CD14-positive monocyte (primary cell): ENCODE results near the gene TRPC6. TPM values are rescaled to one million over a fixed set of nuclear protein-coding genes. Genes with fewer than 3 reads are reported as not detected.

Experiments used
- DNase-seq, 3 donors: peaks; one replicate each; pipeline ENCODE4 v3.0.0-alpha.2; 2011 to 2022
- H2AFZ ChIP-seq: 2 replicates; pipeline ENCODE4 v1.6.0; 2012; ENCODE audit warnings: mild to moderate bottlenecking, low read depth, low read length, inconsistent platforms; ENCODE audit not compliant: insufficient read depth, poor library complexity, severe bottlenecking
- H3K27ac ChIP-seq, 2 donors: 1 replicate in 1 of 2; 2 replicates in 1 of 2; pipeline ENCODE4 v1.5.1; 2012 to 2013; ENCODE audit warnings: low read length in 2 of 2, control low read depth in 1 of 2, inconsistent platforms in 1 of 2, low read depth in 1 of 2, mild to moderate bottlenecking in 1 of 2
- H3K27me3 ChIP-seq, 2 donors: one replicate each; pipeline versions ENCODE4 v1.6.0 to v1.6.1; 2011 to 2013; ENCODE audit warnings: low read length in 2 of 2; ENCODE audit not compliant: control insufficient read depth in 2 of 2, insufficient read depth in 2 of 2
- H3K36me3 ChIP-seq, 2 donors: replicated peaks in 1 of 2; 1 replicate in 1 of 2; 2 replicates in 1 of 2; pipeline versions ENCODE4 v1.5.1 to v1.6.1; 2012 to 2013; ENCODE audit warnings: low read length in 2 of 2, control low read depth in 1 of 2, inconsistent platforms in 1 of 2, mild to moderate bottlenecking in 1 of 2; ENCODE audit not compliant: insufficient read depth in 2 of 2, control insufficient read depth in 1 of 2
- H3K4me1 ChIP-seq, 2 donors: 1 replicate in 1 of 2; 2 replicates in 1 of 2; pipeline versions ENCODE4 v1.5.1 to v1.6.1; 2012 to 2013; ENCODE audit warnings: low read length in 2 of 2, control low read depth in 1 of 2, inconsistent platforms in 1 of 2, mild to moderate bottlenecking in 1 of 2, moderate library complexity in 1 of 2; ENCODE audit not compliant: insufficient read depth in 2 of 2, control insufficient read depth in 1 of 2
- H3K4me2 ChIP-seq: replicated peaks from 2 replicates; pipeline ENCODE3; 2012; ENCODE audit warnings: low read length, moderate library complexity, mild to moderate bottlenecking; ENCODE audit not compliant: poor library complexity, severe bottlenecking; ENCODE audit errors: extremely low read depth
- H3K4me3 ChIP-seq, 3 experiments: fragments of 200-600 bp in 1 of 3; sonication (generic) in 1 of 3; replicated peaks in 1 of 3; 1 replicate in 2 of 3; 2 replicates in 1 of 3; pipeline ENCODE4 v1.5.1; 2011 to 2013; ENCODE audit warnings: low read length in 3 of 3, mild to moderate bottlenecking in 3 of 3, control low read depth in 2 of 3, low read depth in 2 of 3, inconsistent platforms in 1 of 3, moderate library complexity in 1 of 3
- H3K79me2 ChIP-seq: 2 replicates; pipeline ENCODE4 v1.6.0; 2012; ENCODE audit warnings: mild to moderate bottlenecking, control low read depth, inconsistent platforms, low read length, moderate library complexity; ENCODE audit not compliant: insufficient read depth
- H3K9ac ChIP-seq: 2 replicates; pipeline ENCODE4 v1.6.0; 2017; ENCODE audit warnings: low read length, mild to moderate bottlenecking; ENCODE audit not compliant: insufficient read depth, poor library complexity, severe bottlenecking
- H3K9me3 ChIP-seq, 2 donors: replicated peaks in 1 of 2; 1 replicate in 1 of 2; 2 replicates in 1 of 2; pipeline versions ENCODE4 v1.5.1 to v1.6.1; 2012 to 2013; ENCODE audit warnings: low read length in 2 of 2, control low read depth in 1 of 2; ENCODE audit not compliant: control insufficient read depth in 1 of 2, insufficient read depth in 1 of 2
- H4K20me1 ChIP-seq: 2 replicates; pipeline ENCODE4 v1.6.0; 2012; ENCODE audit warnings: mild to moderate bottlenecking, low read length, control low read depth, moderate library complexity; ENCODE audit not compliant: insufficient read depth
- H3K27ac Mint-ChIP-seq, 7 donors: one replicate each; pipeline ENCODE4 v1.8.0; 2020; ENCODE audit warnings: mild to moderate bottlenecking in 7 of 7, mixed read lengths in 7 of 7, moderate library complexity in 6 of 7, inconsistent platforms in 2 of 7
- H3K27me3 Mint-ChIP-seq, 3 donors: one replicate each; pipeline ENCODE4 v1.8.0; 2021 to 2022; ENCODE audit warnings: low read depth in 3 of 3, mild to moderate bottlenecking in 3 of 3, mixed read lengths in 3 of 3, moderate library complexity in 3 of 3, inconsistent platforms in 1 of 3
- H3K36me3 Mint-ChIP-seq, 2 donors: one replicate each; pipeline ENCODE4 v1.8.0; 2020; ENCODE audit warnings: mixed read lengths in 2 of 2, inconsistent platforms in 1 of 2, mild to moderate bottlenecking in 1 of 2
- H3K4me1 Mint-ChIP-seq: one replicate; pipeline ENCODE4 v1.8.0; 2020; ENCODE audit warnings: mild to moderate bottlenecking, mixed read lengths
- H3K4me3 Mint-ChIP-seq, 2 donors: one replicate each; pipeline ENCODE4 v1.8.0; 2020; ENCODE audit warnings: mild to moderate bottlenecking in 2 of 2, mixed read lengths in 2 of 2, moderate library complexity in 1 of 2
- H3K9me3 Mint-ChIP-seq, 7 donors: one replicate each; pipeline ENCODE4 v1.8.0; 2020 to 2022; ENCODE audit warnings: mixed read lengths in 7 of 7, mild to moderate bottlenecking in 6 of 7, moderate library complexity in 6 of 7, inconsistent platforms in 2 of 7
- CTCF ChIP-seq: fragments of 200-600 bp; IDR thresholded peaks from one replicate; pipeline ENCODE4 v1.8.0; 2022; ENCODE audit warnings: antibody characterized with exemption, mild to moderate bottlenecking
- WGBS: methylation state at CpG from one replicate; pipeline ENCODE4 v1.1.5; 2013; ENCODE audit warnings: missing lambda C conversion rate; ENCODE audit not compliant: insufficient coverage; 5-methylcytosine and 5-hydroxymethylcytosine counted together
- intact Hi-C, 2 donors: fragments of 100-400 bp; cut with micrococcal nuclease; formaldehyde crosslinking; loops; one replicate each; pipeline versions ENCODE4 v1.15.0 to v1.15.1; 2023
- polyA plus RNA-seq, 3 donors: library from polyadenylated mRNA; depleted of rRNA in 1 of 3; unstranded in 2 of 3; stranded (reverse) in 1 of 3; fragments of 300-500 nt in 2 of 3; fragments of >200 nt in 1 of 3; fragmentation: Illumina TruSeq in 2 of 3; gene quantifications; 1 replicate in 2 of 3; 2 replicates in 1 of 3; pipeline ENCODE4 v1.2.3, GENCODE V29; 2012 to 2021

TRPC6 gene
- polyA plus RNA-seq, 3 donors, result 0.01 TPM; not detected in 2

GRCh38 chr11:101584129-101584515, 315 bp upstream of the TRPC6 start:
- no peak overlapping the region for H3K4me2 ChIP-seq
- H3K4me1 Mint-ChIP-seq, result no peaks in the 10 kb centered on the region
- no peaks in the 10 kb centered on the region for H4K20me1 ChIP-seq
- no peak overlapping the region for H3K4me3 ChIP-seq
- peaks cover 31 to 44% (median 39%) of the 10 kb centered on the region in 3 donors for H3K27me3 Mint-ChIP-seq
- 31% methylated on average over 4 of the region's 8 CpGs for WGBS
- peak overlapping the region in 1 of 2 donors; percentile 56 for H3K4me3 Mint-ChIP-seq
- no peak overlapping the region for H2AFZ ChIP-seq
- intact Hi-C loops, result no loop called here
- peaks cover 9 to 21% of the 10 kb centered on the region in 2 donors for H3K9me3 ChIP-seq
- H3K79me2 ChIP-seq, result no peaks in the 10 kb centered on the region
- DNase-seq, result no peak
- no peak overlapping the region for H3K27ac ChIP-seq
- no peaks in the 10 kb centered on the region for H3K4me1 ChIP-seq
- no peak overlapping the region for H3K9ac ChIP-seq
- no peak for TF ChIP-seq CTCF
- peaks cover 3 to 23% (median 10%) of the 10 kb centered on the region in 7 donors for H3K9me3 Mint-ChIP-seq
- H3K36me3 ChIP-seq, result no peaks in the 10 kb centered on the region
- H3K27me3 ChIP-seq, result peaks cover 28 to 39% of the 10 kb centered on the region in 2 donors
- no peaks in the 10 kb centered on the region for H3K36me3 Mint-ChIP-seq
- no peak overlapping the region for H3K27ac Mint-ChIP-seq

GRCh38 chr11:101582989-101583250, 887 bp downstream of the TRPC6 start:
- H3K4me1 ChIP-seq, result no peaks in the 10 kb centered on the region
- Mint-ChIP-seq H3K27ac (no peak overlapping the region), H3K4me3 (peak overlapping the region in 1 of 2 donors; percentile 75), H3K9me3 (peaks cover 3 to 23% (median 10%) of the 10 kb centered on the region in 7 donors), H3K27me3 (peaks cover 33 to 43% (median 39%) of the 10 kb centered on the region in 3 donors), H3K36me3 (no peaks in the 10 kb centered on the region), H3K4me1 (no peaks in the 10 kb centered on the region)
- peaks cover 9 to 21% of the 10 kb centered on the region in 2 donors for H3K9me3 ChIP-seq
- no peak overlapping the region for H2AFZ ChIP-seq
- H3K9ac ChIP-seq, result no peak overlapping the region
- no peak for TF ChIP-seq CTCF
- no peaks in the 10 kb centered on the region for H4K20me1 ChIP-seq
- WGBS, result 3% methylated on average over 16 of the region's 19 CpGs
- H3K36me3 ChIP-seq, result no peaks in the 10 kb centered on the region
- H3K27me3 ChIP-seq, result peaks cover 28 to 39% of the 10 kb centered on the region in 2 donors
- H3K27ac ChIP-seq, result no peak overlapping the region
- H3K4me2 ChIP-seq, result no peak overlapping the region
- H3K4me3 ChIP-seq, result no peak overlapping the region
- intact Hi-C loops, result no loop called here
- no peak for DNase-seq
- no peaks in the 10 kb centered on the region for H3K79me2 ChIP-seq
